Tibial artery (tissue), 4 donors: ENCODE data around the gene SNAPC1.
"Not testable (repeated sequence)": the region's sequence is repeated elsewhere in the genome, so short reads cannot be mapped to it uniquely, and the experiment has no call there.

Experiments used
- DNase-seq, 2 donors: peaks; one replicate each; pipeline ENCODE4 v3.0.0-alpha.2; 2019
- H3K27ac ChIP-seq, 2 donors: fragments of 200-600 bp; sonication (generic) in 1 of 2; 1 replicate in 1 of 2; 2 replicates in 1 of 2; pipeline ENCODE4 v1.5.1; 2018 to 2019; ENCODE audit warnings: mild to moderate bottlenecking in 1 of 2
- H3K27me3 ChIP-seq, 2 donors: fragments of 200-600 bp; sonication (generic) in 1 of 2; one replicate each; pipeline versions ENCODE4 v1.5.1 to v1.6.0; 2016 to 2019
- H3K36me3 ChIP-seq, 3 donors: fragments of 200-600 bp; sonication (generic) in 2 of 3; one replicate each; pipeline ENCODE4 v1.5.1; 2016 to 2019; ENCODE audit warnings: mild to moderate bottlenecking in 2 of 3
- H3K4me1 ChIP-seq, 4 donors: fragments of 200-600 bp; sonication (generic) in 2 of 4; 1 replicate in 3 of 4; 2 replicates in 1 of 4; pipeline ENCODE4 v1.5.1; 2016 to 2019
- H3K4me3 ChIP-seq, 2 donors: fragments of 200-600 bp; sonication (generic) in 1 of 2; 1 replicate in 1 of 2; 2 replicates in 1 of 2; pipeline ENCODE4 v1.5.1; 2018 to 2019; ENCODE audit warnings: mild to moderate bottlenecking in 2 of 2
- H3K9me3 ChIP-seq, 3 donors: fragments of 200-600 bp; sonication (generic) in 1 of 3; one replicate each; pipeline ENCODE4 v1.5.1; 2016 to 2019
- CTCF ChIP-seq, 2 experiments: fragments of 200-600 bp in 1 of 2; fragments of 450-650 bp in 1 of 2; IDR thresholded peaks; one replicate each; pipeline ENCODE4 v1.5.1; 2017 to 2019; ENCODE audit warnings: antibody characterized with exemption in 2 of 2, mild to moderate bottlenecking in 1 of 2, moderate library complexity in 1 of 2
- intact Hi-C: fragments of 100-400 bp; cut with DNase I; formaldehyde crosslinking; loops from one replicate; pipeline ENCODE4 v1.15.0; 2023; ENCODE audit warnings: low total_unique reads

SNAPC1 gene

GRCh38 chr14:61733972-61734371 is 28.2 kb upstream of the SNAPC1 start:
- no peaks in the 10 kb centered on the region for H3K9me3 ChIP-seq
- H3K4me3 ChIP-seq = no peak overlapping the region
- no peak for TF ChIP-seq CTCF (IDR thresholded peaks at IDR 0.05)
- H3K27ac ChIP-seq = no peak overlapping the region
- no peak for DNase-seq
- peaks cover 0 to 2% (median 0%) of the 10 kb centered on the region in 4 donors for H3K4me1 ChIP-seq
- peaks cover 38 to 78% (median 51%) of the 10 kb centered on the region in 3 donors for H3K36me3 ChIP-seq
- intact Hi-C loops = no loop called here
- no peaks in the 10 kb centered on the region for H3K27me3 ChIP-seq

DNA sequence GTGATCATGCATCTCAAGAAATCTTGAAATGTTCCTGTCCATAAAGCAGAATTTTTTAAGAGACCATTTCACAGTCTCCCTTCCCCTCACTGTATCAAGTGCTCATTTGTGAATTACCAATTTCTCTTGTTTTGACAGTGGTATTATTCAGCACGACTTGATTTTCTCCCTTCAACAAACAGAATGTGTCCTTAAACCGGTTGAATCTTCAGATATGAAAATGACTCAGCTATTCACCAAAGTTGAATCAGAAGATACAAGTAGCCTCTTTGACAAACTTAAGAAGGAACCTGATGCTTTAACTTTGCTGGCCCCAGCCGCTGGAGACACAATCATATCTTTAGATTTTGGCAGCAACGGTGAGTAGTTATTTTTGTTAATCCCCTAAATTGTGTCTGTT is 25.5 kb upstream of the SNAPC1 start:
- TF ChIP-seq CTCF (IDR thresholded peaks at IDR 0.05) = no peak
- Histone ChIP-seq H3K36me3 (peaks cover 50 to 95% (median 63%) of the 10 kb centered on the region in 3 donors), H3K4me3 (no peak overlapping the region), H3K9me3 (no peaks in the 10 kb centered on the region), H3K4me1 (no peaks in the 10 kb centered on the region), H3K27me3 (no peaks in the 10 kb centered on the region), H3K27ac (no peak overlapping the region)
- intact Hi-C loops = no loop called here
- DNase-seq = no peak

DNA sequence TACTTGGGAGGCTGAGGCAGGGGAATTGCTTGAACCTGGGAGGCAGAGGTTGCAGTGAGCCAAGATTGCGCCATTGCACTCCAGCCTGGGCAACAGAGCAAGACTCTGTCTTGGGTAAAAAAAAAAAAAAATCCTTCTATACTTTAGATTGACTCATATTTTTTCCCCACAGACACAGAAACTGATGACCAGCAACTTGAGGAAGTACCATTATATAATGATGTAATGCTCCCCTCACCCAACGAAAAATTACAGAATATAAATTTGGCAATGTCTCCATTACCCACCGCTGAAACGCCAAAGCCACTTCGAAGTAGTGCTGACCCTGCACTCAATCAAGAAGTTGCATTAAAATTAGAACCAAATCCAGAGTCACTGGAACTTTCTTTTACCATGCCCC is 24.3 kb upstream of the SNAPC1 start:
- H3K9me3 ChIP-seq = no peaks in the 10 kb centered on the region
- no peak for TF ChIP-seq CTCF (IDR thresholded peaks at IDR 0.05)
- peaks cover 56 to 94% (median 70%) of the 10 kb centered on the region in 3 donors for H3K36me3 ChIP-seq
- no peak for DNase-seq
- intact Hi-C loops = no loop called here
- H3K27me3 ChIP-seq = no peaks in the 10 kb centered on the region
- H3K4me3 ChIP-seq = no peak overlapping the region
- no peaks in the 10 kb centered on the region for H3K4me1 ChIP-seq
- no peak overlapping the region for H3K27ac ChIP-seq

DNA sequence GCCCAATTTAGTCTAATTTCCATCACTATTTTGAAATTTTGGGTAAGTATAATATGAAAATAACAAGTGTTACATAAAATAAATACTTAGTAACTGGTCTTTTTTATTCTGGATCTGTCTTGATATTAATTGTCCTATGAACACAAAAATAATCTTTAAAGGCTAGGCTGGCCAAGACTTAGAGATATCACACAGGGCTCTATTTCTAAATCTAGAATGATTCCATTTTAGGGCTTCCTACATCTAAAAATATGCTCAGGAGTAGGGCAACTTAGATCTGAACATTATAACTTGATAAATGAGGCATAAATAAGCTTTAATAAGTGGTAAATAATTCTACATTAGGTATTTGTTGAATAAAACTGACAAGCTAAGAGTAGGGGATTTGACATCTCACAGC is 23.1 kb upstream of the SNAPC1 start:
- intact Hi-C loops = no loop called here
- TF ChIP-seq CTCF (IDR thresholded peaks at IDR 0.05) = no peak
- Histone ChIP-seq H3K4me3 (no peak overlapping the region), H3K27me3 (no peaks in the 10 kb centered on the region), H3K4me1 (no peaks in the 10 kb centered on the region), H3K27ac (no peak overlapping the region), H3K9me3 (no peaks in the 10 kb centered on the region), H3K36me3 (peaks cover 57 to 87% (median 71%) of the 10 kb centered on the region in 3 donors)
- no peak for DNase-seq

- no peak overlapping the region for H3K27ac ChIP-seq
- H3K36me3 ChIP-seq = peaks cover 50 to 74% (median 61%) of the 10 kb centered on the region in 3 donors
- no peak for DNase-seq
- H3K4me3 ChIP-seq = no peak overlapping the region
- H3K27me3 ChIP-seq = no peaks in the 10 kb centered on the region
- no peak for TF ChIP-seq CTCF (IDR thresholded peaks at IDR 0.05)
- H3K9me3 ChIP-seq = no peaks in the 10 kb centered on the region
- H3K4me1 ChIP-seq = peaks cover 0 to 13% (median 2%) of the 10 kb centered on the region in 4 donors
- intact Hi-C loops = no loop called here
Measured at GRCh38 chr14:61742371-61742770, 19.8 kb upstream of the SNAPC1 start.

GRCh38 chr14:61744238-61744637 is 18.0 kb upstream of the SNAPC1 start:
- Histone ChIP-seq H3K36me3 (peaks cover 34 to 55% (median 45%) of the 10 kb centered on the region in 3 donors), H3K27ac (no peak overlapping the region), H3K9me3 (no peaks in the 10 kb centered on the region), H3K27me3 (no peaks in the 10 kb centered on the region), H3K4me1 (peaks cover 0 to 30% (median 4%) of the 10 kb centered on the region in 4 donors), H3K4me3 (no peak overlapping the region)
- no peak for TF ChIP-seq CTCF (IDR thresholded peaks at IDR 0.05)
- intact Hi-C loops = no loop called here
- no peak for DNase-seq

GRCh38 chr14:61746346-61746745 is 15.9 kb upstream of the SNAPC1 start:
- H3K27me3 ChIP-seq, intact Hi-C loops, DNase-seq, H3K9me3 ChIP-seq, H3K4me3 ChIP-seq: not testable (repeated sequence)
- H3K36me3 ChIP-seq = peaks cover 26 to 39% (median 37%) of the 10 kb centered on the region in 3 donors
- H3K4me1 ChIP-seq = peaks cover 0 to 43% (median 4%) of the 10 kb centered on the region in 4 donors
- H3K27ac ChIP-seq = peak overlapping the region; percentile 54 to 93
